Stimulated activated CD8-positive, alpha-beta memory T cell treated with anti-CD3 and anti-CD28 coated beads, Interleukin-12 subunit alpha, Interleukin-12 subunit beta, amount 100 ng/mL, for 4 hours (primary cell): ENCODE results near the gene PEG3.
"Not testable (repeated sequence)": the region's sequence is repeated elsewhere in the genome, so short reads cannot be mapped to it uniquely, and the experiment has no call there.

Source experiments
- DNase-seq: peaks from one replicate; pipeline ENCODE4 v3.0.0-alpha.2; 2020; ENCODE audit warnings: low read depth

PEG3 gene

GRCh38 chr19:56840451-56841192, at the start of gene PEG3, which contains the start of gene ZIM2:
PEG3 (minus strand) TSS chr19:56840726; CDS start chr19:56824655, 16,071 bp downstream.
ZIM2 (minus strand) TSS chr19:56840726; CDS start chr19:56824277, 16,449 bp downstream.
- DNase-seq: no peak

GRCh38 chr19:56885173-56885985, 44.9 kb upstream of the PEG3 start:
- no peak for DNase-seq

GRCh38 chr19:56884441-56884840, 43.9 kb upstream of the PEG3 start:
- DNase-seq: no peak

GRCh38 chr19:56880592-56881190, 40.2 kb upstream of the PEG3 start:
- no peak for DNase-seq

GRCh38 chr19:56877069-56877715, 36.7 kb upstream of the PEG3 start:
- no peak for DNase-seq

- DNase-seq: no peak
These were observed 35.2 kb upstream of the PEG3 start for GRCh38 chr19:56875717-56876116.

GRCh38 chr19:56874530-56874929, 34.0 kb upstream of the PEG3 start:
- DNase-seq: no peak

GRCh38 chr19:56873493-56873892, 33.0 kb upstream of the PEG3 start:
- no peak for DNase-seq

- DNase-seq: no peak
These were observed 29.4 kb upstream of the PEG3 start for GRCh38 chr19:56869886-56870285.

GRCh38 chr19:56868446-56868845, 27.9 kb upstream of the PEG3 start:
- DNase-seq: no peak

GRCh38 chr19:56866538-56866937, 26.0 kb upstream of the PEG3 start:
- DNase-seq: no peak

- no peak for DNase-seq
These were observed 24.1 kb upstream of the PEG3 start for GRCh38 chr19:56864443-56865125.

- DNase-seq: no peak
These were observed 22.2 kb upstream of the PEG3 start for GRCh38 chr19:56862741-56863140.

- not testable (repeated sequence) for DNase-seq
These were observed 19.9 kb upstream of the PEG3 start for GRCh38 chr19:56860409-56860808.

- DNase-seq: no peak
These were observed 17.5 kb upstream of the PEG3 start for GRCh38 chr19:56858026-56858425.

GRCh38 chr19:56856822-56857221, 16.3 kb upstream of the PEG3 start:
- DNase-seq: no peak

GRCh38 chr19:56852361-56852760, 11.8 kb upstream of the PEG3 start:
- DNase-seq: not testable (repeated sequence)

GRCh38 chr19:56848166-56848565, 7.6 kb upstream of the PEG3 start:
- no peak for DNase-seq

GRCh38 chr19:56842412-56842811, 1.9 kb upstream of the PEG3 start:
- no peak for DNase-seq

- no peak for DNase-seq
These were observed 642 bp upstream of the PEG3 start for GRCh38 chr19:56841193-56841543.

- no peak for DNase-seq
These were observed 675 bp downstream of the PEG3 start for GRCh38 chr19:56839652-56840450.
